Measurements from ENCODE around the gene C11orf97.
"Not testable (repeated sequence)": the region's sequence is repeated elsewhere in the genome, so short reads cannot be mapped to it uniquely, and the experiment has no call there.

The C11orf97 gene

DNA sequence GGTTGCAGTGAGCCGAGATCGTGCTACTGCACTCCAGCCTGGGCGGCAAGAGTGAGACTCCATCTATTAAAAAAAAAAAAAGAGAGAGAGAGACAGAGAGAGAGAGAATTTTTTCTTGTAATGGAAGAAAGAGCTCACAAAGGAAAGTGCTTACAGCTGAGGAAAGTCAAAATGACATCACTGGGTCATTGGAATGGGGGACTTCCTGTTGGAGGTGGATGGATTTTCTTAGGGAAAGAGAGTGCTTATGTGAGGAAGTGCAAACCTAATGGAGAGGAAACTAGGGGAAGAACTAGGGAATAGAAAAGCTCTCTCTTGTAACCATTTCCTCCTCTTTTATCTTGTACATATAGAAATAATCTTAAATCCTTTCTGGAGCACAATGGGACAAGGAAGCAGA is 48.6 kb downstream of the C11orf97 start:
- in situ Hi-C loops (cut with MboI; ENCODE audit: low pct_unique_long_range_greater_than_20kb, low sequenced_read_pairs, unreplicated experiment) = no loop called here
- no peak for DNase-seq (ENCODE audit: low spot score)
- TF ChIP-seq CTCF (IDR thresholded peaks at IDR 0.05; ENCODE audit: extremely low read depth, insufficient read depth, missing control alignments) = no peak

- no peak for TF ChIP-seq CTCF (IDR thresholded peaks at IDR 0.05; ENCODE audit: extremely low read depth, insufficient read depth, missing control alignments)
- in situ Hi-C loops (cut with MboI; ENCODE audit: low pct_unique_long_range_greater_than_20kb, low sequenced_read_pairs, unreplicated experiment) = no loop called here
These were observed 51.1 kb downstream of the C11orf97 start for GRCh38 chr11:94563176-94563847.

GRCh38 chr11:94563848-94564467 is 51.7 kb downstream of the C11orf97 start:
- in situ Hi-C loops (cut with MboI; ENCODE audit: low pct_unique_long_range_greater_than_20kb, low sequenced_read_pairs, unreplicated experiment) = no loop called here
- DNase-seq (ENCODE audit: low spot score) = no peak
- TF ChIP-seq CTCF (IDR thresholded peaks at IDR 0.05; ENCODE audit: extremely low read depth, insufficient read depth, missing control alignments) = no peak

More at GRCh38 chr11:94563176-94563847, 51.1 kb downstream of the C11orf97 start:
- no peak for DNase-seq (ENCODE audit: low spot score)

DNA sequence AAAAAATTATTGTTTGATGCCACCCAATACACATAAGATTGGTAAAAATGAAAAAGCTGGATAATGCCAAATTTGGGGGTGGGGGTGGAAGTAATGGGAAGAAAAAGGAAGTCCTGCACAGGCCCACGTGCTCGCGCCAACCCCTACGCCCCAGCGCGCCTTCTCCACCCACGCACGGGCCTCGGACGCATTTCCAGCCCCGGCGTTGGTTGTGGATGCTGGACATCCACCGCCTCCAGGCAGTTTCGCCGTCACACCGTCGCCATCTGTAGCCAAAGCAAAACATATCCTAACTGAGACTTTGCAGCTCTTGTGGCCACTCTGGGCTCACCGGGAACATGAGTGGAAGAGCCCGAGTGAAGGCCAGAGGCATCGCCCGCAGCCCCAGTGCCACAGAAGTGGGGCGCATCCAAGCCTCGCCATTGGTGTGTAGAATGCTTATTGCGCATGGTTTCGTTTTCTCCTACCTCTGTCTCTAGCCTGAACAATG is 55.0 kb downstream of the C11orf97 start, which contains the start of gene PIWIL4:
Gene PIWIL4 (plus strand): TSS at position 188 of the 490 bp plus-strand sequence. CDS start 151 bp downstream, at position 339.
- DNase-seq (ENCODE audit: low spot score) = no peak
- TF ChIP-seq CTCF (IDR thresholded peaks at IDR 0.05; ENCODE audit: extremely low read depth, insufficient read depth, missing control alignments) = no peak
- in situ Hi-C loops (cut with MboI; ENCODE audit: low pct_unique_long_range_greater_than_20kb, low sequenced_read_pairs, unreplicated experiment) = no loop called here

DNA sequence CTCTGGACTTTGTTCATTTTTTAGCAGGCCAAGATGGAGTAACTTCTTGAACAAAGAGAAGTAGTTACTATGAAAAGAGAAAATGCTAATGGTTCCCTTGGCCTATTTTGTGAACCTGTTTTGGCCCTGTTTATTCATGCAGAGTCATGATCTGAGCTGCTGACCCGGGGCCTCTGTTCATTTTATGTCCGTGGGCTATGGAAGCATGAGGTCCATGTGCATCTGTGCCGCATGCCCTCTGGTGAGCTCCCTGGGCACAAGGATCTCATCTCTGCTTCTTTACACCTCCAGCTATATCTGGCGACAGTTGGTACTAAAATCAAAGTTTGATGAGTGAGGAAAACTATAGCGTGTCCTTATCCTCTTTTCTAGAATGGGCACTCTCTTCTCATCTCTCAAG is 55.9 kb downstream of the C11orf97 start:
- in situ Hi-C loops (cut with MboI; ENCODE audit: low pct_unique_long_range_greater_than_20kb, low sequenced_read_pairs, unreplicated experiment) = no loop called here

GRCh38 chr11:94568717-94569116 is 56.5 kb downstream of the C11orf97 start:
- DNase-seq (ENCODE audit: low spot score) = no peak
- in situ Hi-C loops (cut with MboI; ENCODE audit: low pct_unique_long_range_greater_than_20kb, low sequenced_read_pairs, unreplicated experiment) = no loop called here
- no peak for TF ChIP-seq CTCF (IDR thresholded peaks at IDR 0.05; ENCODE audit: extremely low read depth, insufficient read depth, missing control alignments)

More for the DNA sequence above, 55.9 kb downstream of the C11orf97 start:
- no peak for DNase-seq (ENCODE audit: low spot score)
- no peak for TF ChIP-seq CTCF (IDR thresholded peaks at IDR 0.05; ENCODE audit: extremely low read depth, insufficient read depth, missing control alignments)

DNA sequence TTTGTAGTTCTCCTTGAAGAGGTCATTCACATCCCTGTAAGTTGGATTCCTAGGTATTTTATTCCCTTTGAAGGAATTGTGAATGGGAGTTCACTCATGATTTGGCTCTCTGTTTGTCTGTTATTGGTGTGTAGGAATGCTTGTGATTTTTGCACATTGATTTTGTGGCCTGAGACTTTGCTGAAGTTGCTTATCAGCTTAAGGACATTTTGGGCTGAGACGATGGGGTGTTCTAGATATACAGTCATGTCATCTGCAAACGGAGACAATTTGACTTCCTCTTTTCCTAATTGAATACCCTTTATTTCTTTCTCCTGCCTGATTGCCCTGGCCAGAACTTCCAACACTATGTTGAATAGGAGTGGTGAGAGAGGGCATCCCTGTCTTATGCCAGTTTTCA is 60.7 kb downstream of the C11orf97 start:
- in situ Hi-C loops (cut with MboI; ENCODE audit: low pct_unique_long_range_greater_than_20kb, low sequenced_read_pairs, unreplicated experiment); DNase-seq (ENCODE audit: low spot score): not testable (repeated sequence)

Data from GM13977 (cell line).